Astrocyte of the spinal cord (primary cell): ENCODE measurements around the gene CCDC18.

Source experiments
- DNase-seq: peaks from one replicate; pipeline ENCODE4 v3.0.0; 2011; ENCODE audit warnings: low read depth, low spot score
- H3K4me3 ChIP-seq: 2 replicates; pipeline ENCODE4 v1.5.1; 2011; ENCODE audit warnings: low read depth, mild to moderate bottlenecking, low read length, moderate library complexity
- in situ Hi-C: cut with HindIII; loops from 2 replicates; pipeline ENCODE4 v1.10.0; 2017; ENCODE audit warnings: low sequenced_read_pairs
- TF ChIP-seq, protein P1 (sequence below): IDR thresholded peaks from 2 replicates; pipeline ENCODE4 v1.5.1; 2012; ENCODE audit warnings: low read depth, mild to moderate bottlenecking, low read length, inconsistent platforms

The CCDC18 gene

DNA sequence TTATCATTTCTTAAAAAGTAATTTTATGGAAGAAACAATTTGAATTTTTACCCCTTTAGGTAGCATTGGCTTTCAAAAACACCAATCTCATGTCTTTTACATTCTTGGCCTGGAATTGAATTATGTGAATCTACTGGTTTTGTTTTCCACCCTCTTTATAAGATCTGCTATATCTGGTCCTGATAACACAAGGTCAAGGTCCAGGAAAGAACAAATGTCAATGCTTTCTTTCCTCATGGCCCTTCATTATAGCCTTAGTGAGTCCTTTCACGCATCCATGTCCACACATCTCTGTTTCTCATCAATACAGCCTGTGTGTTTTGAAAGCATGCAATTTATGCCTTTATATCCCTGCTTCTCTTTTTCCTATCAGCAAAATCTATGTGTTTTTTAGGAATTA is 141.2 kb downstream of the CCDC18 start:
- in situ Hi-C loops, result no loop called here
- no peak for DNase-seq
- H3K4me3 ChIP-seq, result no peak overlapping the region
- TF ChIP-seq, protein P1, sequence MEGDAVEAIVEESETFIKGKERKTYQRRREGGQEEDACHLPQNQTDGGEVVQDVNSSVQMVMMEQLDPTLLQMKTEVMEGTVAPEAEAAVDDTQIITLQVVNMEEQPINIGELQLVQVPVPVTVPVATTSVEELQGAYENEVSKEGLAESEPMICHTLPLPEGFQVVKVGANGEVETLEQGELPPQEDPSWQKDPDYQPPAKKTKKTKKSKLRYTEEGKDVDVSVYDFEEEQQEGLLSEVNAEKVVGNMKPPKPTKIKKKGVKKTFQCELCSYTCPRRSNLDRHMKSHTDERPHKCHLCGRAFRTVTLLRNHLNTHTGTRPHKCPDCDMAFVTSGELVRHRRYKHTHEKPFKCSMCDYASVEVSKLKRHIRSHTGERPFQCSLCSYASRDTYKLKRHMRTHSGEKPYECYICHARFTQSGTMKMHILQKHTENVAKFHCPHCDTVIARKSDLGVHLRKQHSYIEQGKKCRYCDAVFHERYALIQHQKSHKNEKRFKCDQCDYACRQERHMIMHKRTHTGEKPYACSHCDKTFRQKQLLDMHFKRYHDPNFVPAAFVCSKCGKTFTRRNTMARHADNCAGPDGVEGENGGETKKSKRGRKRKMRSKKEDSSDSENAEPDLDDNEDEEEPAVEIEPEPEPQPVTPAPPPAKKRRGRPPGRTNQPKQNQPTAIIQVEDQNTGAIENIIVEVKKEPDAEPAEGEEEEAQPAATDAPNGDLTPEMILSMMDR, result no peak

DNA sequence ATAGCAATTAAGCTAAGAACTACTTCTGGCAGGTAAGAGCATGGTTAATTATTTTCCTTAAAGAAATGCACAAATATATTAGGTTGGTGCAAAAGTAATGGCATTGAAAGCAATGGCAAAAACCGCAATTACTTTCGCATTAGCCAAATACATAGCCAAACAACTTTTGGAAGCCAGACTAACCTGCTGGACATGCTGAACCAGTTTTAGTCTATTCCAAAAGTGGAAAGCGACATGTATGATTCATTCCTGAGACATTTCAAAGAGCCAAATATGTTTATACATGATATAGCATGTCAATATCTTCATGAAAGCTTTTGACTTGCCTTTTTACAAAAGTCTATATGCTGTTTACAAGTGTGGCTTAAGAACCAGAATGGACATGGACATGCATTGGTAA is 141.8 kb downstream of the CCDC18 start:
- no peak for DNase-seq
- in situ Hi-C loops, result no loop called here
- TF ChIP-seq, protein P1, result no peak

DNA sequence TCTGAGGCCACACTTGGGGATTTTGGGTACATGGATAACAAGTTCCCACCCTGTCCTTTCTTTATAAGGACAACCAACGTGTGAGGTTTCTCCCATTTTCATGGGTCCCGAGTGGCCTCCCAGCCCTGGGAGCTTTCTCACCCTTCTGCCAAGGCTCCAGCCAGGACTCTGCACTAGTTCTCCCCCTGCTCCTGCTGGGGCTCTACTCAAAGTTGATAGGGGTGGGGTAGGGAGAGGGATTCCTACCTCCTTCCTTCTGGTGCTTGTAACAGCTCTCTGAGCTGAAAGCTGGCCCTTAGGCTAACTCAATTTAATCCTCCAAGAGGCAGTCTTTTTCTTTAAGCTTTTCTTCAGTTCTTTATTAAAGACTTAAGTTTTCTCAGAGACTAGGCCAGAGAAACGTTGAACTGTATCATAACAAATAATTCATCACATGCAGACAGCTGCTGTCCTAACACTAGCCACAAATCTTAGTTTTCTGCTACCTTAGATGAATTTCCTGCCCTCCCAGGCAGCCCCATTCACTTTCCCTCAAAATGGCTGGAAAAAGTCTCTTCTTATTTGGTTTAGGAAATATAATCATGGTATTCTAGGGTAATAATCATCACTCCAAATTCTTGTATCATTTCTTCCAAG is 142.8 kb downstream of the CCDC18 start:
- no peak for DNase-seq
- in situ Hi-C loops, result no loop called here
- no peak overlapping the region for H3K4me3 ChIP-seq
- TF ChIP-seq, protein P1, result no peak

More for the DNA sequence above, 141.8 kb downstream of the CCDC18 start:
- H3K4me3 ChIP-seq, result no peak overlapping the region

DNA sequence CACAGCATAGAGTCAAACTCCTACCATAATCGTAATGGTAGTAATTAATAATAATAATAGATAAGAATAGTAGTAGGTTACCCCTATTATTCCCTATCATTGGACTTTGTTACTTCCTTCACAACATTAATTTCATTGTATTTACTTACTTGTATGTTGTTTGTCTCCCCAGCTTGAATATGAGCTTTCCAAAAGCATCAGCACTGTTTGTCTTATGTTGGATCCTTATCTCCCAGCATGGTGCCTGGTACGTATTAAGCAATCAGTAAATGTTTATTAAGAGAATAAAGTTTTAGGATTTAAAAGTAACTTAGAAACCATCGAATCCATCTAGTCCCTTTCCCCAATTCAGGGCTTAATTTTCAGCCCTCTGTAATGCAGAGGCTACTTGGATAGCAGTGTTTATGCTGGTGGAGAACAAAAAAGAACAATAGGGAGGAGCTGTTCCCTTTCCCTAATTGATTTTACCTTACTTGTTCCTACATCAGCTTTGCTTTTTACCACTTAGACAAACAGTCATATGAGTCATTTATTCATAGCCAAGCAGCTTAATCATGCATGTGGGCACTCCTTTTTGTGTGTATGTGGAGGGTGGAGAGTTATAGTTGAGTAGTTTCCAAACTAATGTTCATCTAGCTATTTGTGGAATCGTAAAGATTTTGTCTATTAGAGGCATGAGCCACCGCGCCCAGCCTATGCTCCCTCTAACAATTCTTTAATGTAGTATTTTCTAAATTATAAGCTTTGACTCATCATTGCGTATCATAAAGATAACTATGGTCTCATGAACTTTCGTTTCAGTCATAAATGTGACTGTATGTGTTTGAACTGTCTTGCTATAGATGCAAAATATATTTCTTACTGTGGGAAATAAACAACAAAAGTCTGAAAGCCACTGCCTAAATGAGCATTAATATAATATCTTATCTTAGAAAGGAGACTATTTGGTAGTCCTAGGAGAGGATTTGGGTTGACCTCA is 144.3 kb downstream of the CCDC18 start:
- in situ Hi-C loops, result no loop called here
- TF ChIP-seq, protein P1, result no peak
- DNase-seq, result peak; percentile 69
- no peak overlapping the region for H3K4me3 ChIP-seq
